ENCODE results near the gene PGBD5.

- TF ChIP-seq CTCF (IDR thresholded peaks at IDR 0.05) (no peak), ZFX (IDR thresholded peaks at IDR 0.05; ENCODE audit: borderline replicate concordance) (no peak)
Measured at GRCh38 chr1:230265200-230266115, 160.7 kb downstream of the PGBD5 start.

Measured in 22Rv1 (cell line).